GM18951 (cell line): ENCODE data around the gene KRTAP2-4.
"Not testable (repeated sequence)": the region's sequence is repeated elsewhere in the genome, so short reads cannot be mapped to it uniquely, and the experiment has no call there.

Experiments used
- POLR2A ChIP-seq: IDR thresholded peaks from 4 replicates; pipeline ENCODE4 v1.6.1; 2011; ENCODE audit warnings: mild to moderate bottlenecking; ENCODE audit not compliant: insufficient read length, insufficient read depth; ENCODE audit errors: extremely low read depth
- in situ Hi-C: fragments of 300-500 bp; cut with MboI; formaldehyde crosslinking; loops from one replicate; pipeline ENCODE4 v1.12.0; 2022; ENCODE audit warnings: low sequenced_read_pairs, mixed read lengths, inconsistent platforms; ENCODE audit not compliant: unreplicated experiment

Gene KRTAP2-4

GRCh38 chr17:41082626-41083025 lies 16.9 kb upstream of the KRTAP2-4 start:
- TF ChIP-seq POLR2A, result no peak
- in situ Hi-C loops, result no loop called here

- no peak for TF ChIP-seq POLR2A
- in situ Hi-C loops, result no loop called here
These were observed 11.1 kb upstream of the KRTAP2-4 start for GRCh38 chr17:41076788-41077187.

GRCh38 chr17:41073676-41074075 lies 8.0 kb upstream of the KRTAP2-4 start:
- in situ Hi-C loops, result no loop called here
- no peak for TF ChIP-seq POLR2A

GRCh38 chr17:41071606-41072360 lies 6.1 kb upstream of the KRTAP2-4 start:
- in situ Hi-C loops, result no loop called here
- TF ChIP-seq POLR2A, result no peak

- in situ Hi-C loops, result no loop called here
- TF ChIP-seq POLR2A, result no peak
These were observed 3.4 kb upstream of the KRTAP2-4 start for GRCh38 chr17:41069031-41069430.

GRCh38 chr17:41067281-41067680 lies 1.6 kb upstream of the KRTAP2-4 start:
- no peak for TF ChIP-seq POLR2A

GRCh38 chr17:41065016-41065689 lies 526 bp downstream of the KRTAP2-4 start:
- in situ Hi-C loops, result not testable (repeated sequence)

More at GRCh38 chr17:41067281-41067680, 1.6 kb upstream of the KRTAP2-4 start:
- in situ Hi-C loops, result no loop called here

GRCh38 chr17:41064301-41064700 lies 1.4 kb downstream of the KRTAP2-4 start:
- TF ChIP-seq POLR2A, result no peak
- in situ Hi-C loops, result no loop called here

- no peak for TF ChIP-seq POLR2A
- in situ Hi-C loops, result no loop called here
These were observed 2.2 kb downstream of the KRTAP2-4 start for GRCh38 chr17:41063449-41063848.

- TF ChIP-seq POLR2A, result no peak
- in situ Hi-C loops, result no loop called here
These were observed 3.7 kb downstream of the KRTAP2-4 start for GRCh38 chr17:41061964-41062363.

- no peak for TF ChIP-seq POLR2A
- in situ Hi-C loops, result no loop called here
These were observed 5.6 kb downstream of the KRTAP2-4 start, which contains the start of gene KRTAP2-3 for GRCh38 chr17:41060052-41060604. TSS of gene KRTAP2-3 (minus strand) at chr17:41060114. CDS start at chr17:41060050, 64 bp downstream.

GRCh38 chr17:41059276-41060051 lies 6.2 kb downstream of the KRTAP2-4 start:
- in situ Hi-C loops, result not testable (repeated sequence)

GRCh38 chr17:41058741-41059140 lies 6.9 kb downstream of the KRTAP2-4 start:
- no peak for TF ChIP-seq POLR2A
- in situ Hi-C loops, result no loop called here
